ENCODE data around the gene FBXL5.

DNA sequence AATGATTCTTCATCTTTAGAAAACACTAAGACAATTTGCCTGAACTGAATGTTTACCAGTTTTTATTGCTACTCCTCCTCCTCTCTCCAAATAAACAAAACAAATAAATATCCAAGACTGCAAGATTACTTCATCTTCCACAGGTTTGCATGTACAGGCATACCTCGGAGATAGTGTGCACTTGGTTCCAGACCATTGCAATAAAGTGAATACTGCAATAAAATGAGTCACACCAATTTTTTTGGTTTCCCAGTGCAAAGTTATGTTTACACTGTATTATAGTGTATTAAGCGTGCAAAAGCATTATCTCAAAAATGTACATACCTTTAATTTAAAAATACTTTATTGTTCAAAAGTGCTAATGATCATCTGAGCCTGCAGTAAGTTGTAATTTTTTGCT lies 53.3 kb downstream of the FBXL5 start:
- TF ChIP-seq, protein P1, sequence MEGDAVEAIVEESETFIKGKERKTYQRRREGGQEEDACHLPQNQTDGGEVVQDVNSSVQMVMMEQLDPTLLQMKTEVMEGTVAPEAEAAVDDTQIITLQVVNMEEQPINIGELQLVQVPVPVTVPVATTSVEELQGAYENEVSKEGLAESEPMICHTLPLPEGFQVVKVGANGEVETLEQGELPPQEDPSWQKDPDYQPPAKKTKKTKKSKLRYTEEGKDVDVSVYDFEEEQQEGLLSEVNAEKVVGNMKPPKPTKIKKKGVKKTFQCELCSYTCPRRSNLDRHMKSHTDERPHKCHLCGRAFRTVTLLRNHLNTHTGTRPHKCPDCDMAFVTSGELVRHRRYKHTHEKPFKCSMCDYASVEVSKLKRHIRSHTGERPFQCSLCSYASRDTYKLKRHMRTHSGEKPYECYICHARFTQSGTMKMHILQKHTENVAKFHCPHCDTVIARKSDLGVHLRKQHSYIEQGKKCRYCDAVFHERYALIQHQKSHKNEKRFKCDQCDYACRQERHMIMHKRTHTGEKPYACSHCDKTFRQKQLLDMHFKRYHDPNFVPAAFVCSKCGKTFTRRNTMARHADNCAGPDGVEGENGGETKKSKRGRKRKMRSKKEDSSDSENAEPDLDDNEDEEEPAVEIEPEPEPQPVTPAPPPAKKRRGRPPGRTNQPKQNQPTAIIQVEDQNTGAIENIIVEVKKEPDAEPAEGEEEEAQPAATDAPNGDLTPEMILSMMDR (IDR thresholded peaks at IDR 0.05): no peak
- no peak for TF ChIP-seq ZFX (IDR thresholded peaks at IDR 0.05; ENCODE audit: borderline replicate concordance)
